IMR-90 (cell line): ENCODE data around the gene SLX4IP. TPM values are rescaled to one million over a fixed set of nuclear protein-coding genes. Genes with fewer than 3 reads are reported as not detected.

Experiments used
- ATAC-seq: fragments of 200-7000 bp; cut with Tn5 transposase; 2 replicates; pipeline ENCODE4 v1.9.1; 2020; ENCODE audit warnings: low read depth, mild to moderate bottlenecking, moderate library complexity
- BruUV-seq: library from RNA; stranded (reverse); fragments of 400-500 nt; replicated peaks from 2 replicates; lab custom pipeline; 2021; lab: Mats Ljungman, UMichigan
- CTCF ChIA-PET: fragments of 300-600 bp; formaldehyde crosslinking; extraction: SDS; loops from one replicate; lab custom pipeline; 2021; ENCODE audit warnings: antibody characterized with exemption; lab: Yijun Ruan, JAX
- POLR2A ChIA-PET: fragments of 300-600 bp; sonication (Branson Sonifier 250); formaldehyde crosslinking; loops from one replicate; lab custom pipeline; 2022; ENCODE audit warnings: antibody characterized with exemption; ENCODE audit not compliant: unreplicated experiment; lab: Charles Lee
- DNase-seq: peaks from one replicate; pipeline ENCODE4 v3.0.0; 2013
- H2AFZ ChIP-seq: replicated peaks from 2 replicates; pipeline ENCODE3; 2013; ENCODE audit warnings: low read length, mild to moderate bottlenecking; ENCODE audit not compliant: poor library complexity
- H2AK5ac ChIP-seq: 2 replicates; pipeline ENCODE4 v1.6.1; 2013; ENCODE audit warnings: low read depth, low read length, inconsistent platforms
- H2AK9ac ChIP-seq: replicated peaks from 2 replicates; pipeline ENCODE3; 2013; ENCODE audit warnings: mild to moderate bottlenecking, low read depth, low read length, moderate library complexity; ENCODE audit not compliant: poor library complexity
- H2BK120ac ChIP-seq: 2 replicates; pipeline ENCODE4 v1.6.1; 2013; ENCODE audit warnings: low read depth, low read length, inconsistent platforms
- H2BK15ac ChIP-seq: 3 replicates; pipeline ENCODE4 v1.6.1; 2013; ENCODE audit warnings: low read depth, low read length, inconsistent platforms
- H2BK20ac ChIP-seq: 2 replicates; pipeline ENCODE4 v1.6.1; 2013; ENCODE audit warnings: low read depth, mild to moderate bottlenecking, inconsistent platforms, low read length, moderate library complexity
- H2BK5ac ChIP-seq: 2 replicates; pipeline ENCODE4 v1.6.1; 2013; ENCODE audit warnings: mild to moderate bottlenecking, low read depth, low read length, inconsistent platforms; ENCODE audit not compliant: poor library complexity, severe bottlenecking
- H3K14ac ChIP-seq: replicated peaks from 2 replicates; pipeline ENCODE4 v1.6.1; 2013; ENCODE audit warnings: low read depth, low read length, inconsistent platforms
- H3K18ac ChIP-seq: 2 replicates; pipeline ENCODE4 v1.6.1; 2013; ENCODE audit warnings: low read depth, low read length, control low read depth
- H3K23ac ChIP-seq: 2 replicates; pipeline ENCODE4 v1.6.1; 2013; ENCODE audit warnings: low read depth, low read length, inconsistent platforms
- H3K27ac ChIP-seq: 2 replicates; pipeline ENCODE4 v1.5.1; 2013; ENCODE audit warnings: mild to moderate bottlenecking, control low read depth, low read length; ENCODE audit not compliant: insufficient read depth
- H3K27me3 ChIP-seq: 2 replicates; pipeline ENCODE4 v1.6.1; 2013; ENCODE audit warnings: low read length; ENCODE audit not compliant: control insufficient read depth, insufficient read depth
- H3K36me3 ChIP-seq: 2 replicates; pipeline ENCODE4 v1.6.1; 2013; ENCODE audit warnings: low read length, mixed read lengths; ENCODE audit not compliant: control insufficient read depth, insufficient read depth
- H3K4ac ChIP-seq: 2 replicates; pipeline ENCODE4 v1.6.1; 2013; ENCODE audit warnings: low read depth, low read length, inconsistent platforms
- H3K4me1 ChIP-seq: 2 replicates; pipeline ENCODE4 v1.6.1; 2013; ENCODE audit warnings: low read length, mixed read lengths; ENCODE audit not compliant: control insufficient read depth, insufficient read depth
- H3K4me2 ChIP-seq: 2 replicates; pipeline ENCODE4 v1.6.1; 2013; ENCODE audit warnings: low read depth, mild to moderate bottlenecking, control low read depth, low read length, moderate library complexity
- H3K4me3 ChIP-seq: 2 replicates; pipeline ENCODE4 v1.5.1; 2013; ENCODE audit warnings: low read depth, mild to moderate bottlenecking, control low read depth, low read length, moderate library complexity; ENCODE audit not compliant: insufficient read depth
- H3K56ac ChIP-seq: 2 replicates; pipeline ENCODE4 v1.6.1; 2013; ENCODE audit warnings: low read length, inconsistent platforms; ENCODE audit not compliant: insufficient read depth; ENCODE audit errors: extremely low read depth
- H3K79me1 ChIP-seq, 2 experiments: 2 replicates each; pipeline ENCODE4 v1.6.1; 2013; ENCODE audit warnings: low read length in 2 of 2, inconsistent platforms in 1 of 2, low read depth in 1 of 2
- H3K9ac ChIP-seq: 2 replicates; pipeline ENCODE4 v1.6.1; 2013; ENCODE audit warnings: low read depth, low read length, control low read depth
- H3K9me1 ChIP-seq: 2 replicates; pipeline ENCODE4 v1.6.1; 2013; ENCODE audit warnings: low read length, inconsistent platforms; ENCODE audit not compliant: insufficient read depth
- H3K9me3 ChIP-seq: 2 replicates; pipeline ENCODE4 v1.6.1; 2013; ENCODE audit warnings: low read length; ENCODE audit not compliant: control insufficient read depth, insufficient read depth
- H4K20me1 ChIP-seq: 2 replicates; pipeline ENCODE4 v1.6.1; 2013; ENCODE audit warnings: low read length, inconsistent platforms; ENCODE audit not compliant: insufficient read depth
- H4K5ac ChIP-seq: 2 replicates; pipeline ENCODE4 v1.6.1; 2013; ENCODE audit warnings: mild to moderate bottlenecking, low read depth, low read length, control low read depth
- H4K8ac ChIP-seq, 2 experiments: 2 replicates each; pipeline ENCODE4 v1.6.1; 2013; ENCODE audit warnings: low read depth in 2 of 2, low read length in 2 of 2, control low read depth in 1 of 2, inconsistent platforms in 1 of 2
- H4K91ac ChIP-seq: 2 replicates; pipeline ENCODE4 v1.6.1; 2013; ENCODE audit warnings: low read depth, low read length, inconsistent platforms; ENCODE audit not compliant: insufficient read depth
- BHLHE40 ChIP-seq: fragments of 150-350 bp; IDR thresholded peaks from 2 replicates; pipeline ENCODE4 v1.6.1; 2016; ENCODE audit warnings: mild to moderate bottlenecking, low read depth, low read length
- CEBPB ChIP-seq: IDR thresholded peaks from 2 replicates; pipeline ENCODE4 v1.6.1; 2012; ENCODE audit warnings: low read depth, low read length, improper control_type of control experiment
- CHD1 ChIP-seq: IDR thresholded peaks from 2 replicates; pipeline ENCODE4 v1.6.1; 2012; ENCODE audit warnings: low read depth, low read length, improper control_type of control experiment
- FOS ChIP-seq: fragments of 150-350 bp; IDR thresholded peaks from 2 replicates; pipeline ENCODE4 v1.6.1; 2016; ENCODE audit warnings: low read depth, low read length
- MAFK ChIP-seq: IDR thresholded peaks from 2 replicates; pipeline ENCODE4 v1.6.1; 2012; ENCODE audit warnings: low read depth, low read length, improper control_type of control experiment
- MAZ ChIP-seq: IDR thresholded peaks from 2 replicates; pipeline ENCODE4 v1.6.1; 2012; ENCODE audit warnings: low read depth, mild to moderate bottlenecking, low read length, improper control_type of control experiment, moderate library complexity, borderline replicate concordance
- RAD21 ChIP-seq: IDR thresholded peaks from 2 replicates; pipeline ENCODE4 v1.6.1; 2012; ENCODE audit warnings: low read length, improper control_type of control experiment
- RCOR1 ChIP-seq: IDR thresholded peaks from 2 replicates; pipeline ENCODE4 v1.6.1; 2012; ENCODE audit warnings: mild to moderate bottlenecking, low read length, improper control_type of control experiment; ENCODE audit not compliant: insufficient replicate concordance
- RFX5 ChIP-seq: IDR thresholded peaks from 2 replicates; pipeline ENCODE4 v1.8.0; 2012; ENCODE audit warnings: low read depth, mild to moderate bottlenecking, low read length, moderate library complexity
- SMC3 ChIP-seq: fragments of 150-350 bp; IDR thresholded peaks from 2 replicates; pipeline ENCODE4 v1.6.1; 2016; ENCODE audit warnings: low read depth, mild to moderate bottlenecking, antibody characterized with exemption, low read length, moderate library complexity
- WGBS, 2 experiments: methylation state at CpG; one replicate each; pipeline versions ENCODE4 v1.1.5 to v1.1.7; 2013; ENCODE audit warnings: missing lambda C conversion rate in 2 of 2; ENCODE audit not compliant: insufficient read length in 1 of 2; ENCODE audit errors: extremely low coverage in 2 of 2; 5-methylcytosine and 5-hydroxymethylcytosine counted together
- dilution Hi-C: fragments of 300-500 bp; cut with HindIII; formaldehyde crosslinking; loops from one replicate; pipeline ENCODE4 v1.14.3; 2018; ENCODE audit warnings: low sequenced_read_pairs; ENCODE audit not compliant: unreplicated experiment
- in situ Hi-C: fragments of 300-500 bp; cut with MboI; formaldehyde crosslinking; loops from 3 replicates; pipeline ENCODE4 v1.14.3; 2019; ENCODE audit warnings: low sequenced_read_pairs, inconsistent platforms, mixed read lengths
- intact Hi-C: fragments of 100-400 bp; cut with micrococcal nuclease; formaldehyde crosslinking; loops from 2 replicates; pipeline ENCODE4 v1.10.0; 2022
- polyA plus RNA-seq, 3 experiments: library from polyadenylated mRNA; depleted of rRNA; stranded (reverse); fragments of >200 nt; gene quantifications; 2 replicates each; pipeline ENCODE4 v1.2.3, GENCODE V29; 2012; ENCODE audit warnings: low replicate concordance in 1 of 3
- total RNA-seq: library from RNA; depleted of rRNA; stranded (reverse); fragments of >200 nt; gene quantifications from 2 replicates; pipeline ENCODE4 v1.2.3, GENCODE V29; 2012
- TF ChIP-seq, protein P1 (sequence below): conservative IDR thresholded peaks from 2 replicates; pipeline ENCODE4 v1.5.1; 2012; ENCODE audit warnings: mild to moderate bottlenecking, low read depth, low read length, improper control_type of control experiment
- TF ChIP-seq, protein P2 (sequence below): fragments of 150-350 bp; IDR thresholded peaks from 2 replicates; pipeline ENCODE4 v1.6.1; 2016; ENCODE audit warnings: low read depth, mild to moderate bottlenecking, low read length, moderate library complexity, borderline replicate concordance

SLX4IP gene
- total and polyA plus RNA-seq, 2 of the 4 experiments (the other 2 are of a cell fraction): 1.3 to 5.9 TPM

DNA sequence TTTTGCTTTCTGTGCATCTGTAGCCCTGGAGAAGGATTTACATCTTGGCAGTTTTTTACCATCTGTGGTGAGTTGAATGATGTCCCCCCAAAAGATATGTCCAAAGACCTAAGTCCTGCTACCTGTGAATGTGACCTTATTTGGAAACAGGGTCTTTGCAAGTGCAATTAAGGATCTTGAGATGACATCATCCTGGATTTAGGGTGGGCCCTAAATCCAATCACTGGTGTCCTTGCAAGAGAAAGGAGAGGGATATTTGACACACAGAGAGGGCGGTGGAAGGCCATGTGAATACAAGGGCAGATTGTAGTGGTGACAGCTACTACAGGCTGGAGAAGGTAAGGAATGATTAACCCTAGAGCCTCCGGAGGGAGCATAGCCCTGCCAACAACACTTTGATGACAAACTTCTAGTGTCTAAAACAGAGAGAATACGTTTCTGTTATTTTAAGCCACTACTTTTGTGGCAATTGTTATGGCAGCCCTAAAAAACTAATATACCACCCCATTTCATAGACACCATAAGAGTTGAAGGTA lies 36.2 kb upstream of the SLX4IP start:
- no peak for DNase-seq
- intact Hi-C loops (no loop called here), in situ Hi-C loops (no loop called here), dilution Hi-C loops (no loop called here)
- no peaks in the 10 kb centered on the region for H3K27me3 ChIP-seq
- H3K79me1 ChIP-seq: no peaks in the 10 kb centered on the region
- H2AFZ ChIP-seq: no peak overlapping the region
- no peaks in the 10 kb centered on the region for H3K4me1 ChIP-seq
- H4K20me1 ChIP-seq: no peaks in the 10 kb centered on the region
- H3K36me3 ChIP-seq: no peaks in the 10 kb centered on the region
- BruUV-seq: no TSS peak
- no peak overlapping the region for H3K56ac ChIP-seq
- WGBS, 2 experiments: 67% methylated on average over 1 of the region's 3 CpGs; no CpG with 5 or more reads in 1 of the 2 experiments
- ChIA-PET POLR2A (no interaction called here), CTCF (no interaction called here)
- no peak overlapping the region for H3K4ac ChIP-seq
- H2AK9ac ChIP-seq: no peak overlapping the region
- TF ChIP-seq CHD1: no peak
- TF ChIP-seq SMC3: no peak
- TF ChIP-seq, protein P1, sequence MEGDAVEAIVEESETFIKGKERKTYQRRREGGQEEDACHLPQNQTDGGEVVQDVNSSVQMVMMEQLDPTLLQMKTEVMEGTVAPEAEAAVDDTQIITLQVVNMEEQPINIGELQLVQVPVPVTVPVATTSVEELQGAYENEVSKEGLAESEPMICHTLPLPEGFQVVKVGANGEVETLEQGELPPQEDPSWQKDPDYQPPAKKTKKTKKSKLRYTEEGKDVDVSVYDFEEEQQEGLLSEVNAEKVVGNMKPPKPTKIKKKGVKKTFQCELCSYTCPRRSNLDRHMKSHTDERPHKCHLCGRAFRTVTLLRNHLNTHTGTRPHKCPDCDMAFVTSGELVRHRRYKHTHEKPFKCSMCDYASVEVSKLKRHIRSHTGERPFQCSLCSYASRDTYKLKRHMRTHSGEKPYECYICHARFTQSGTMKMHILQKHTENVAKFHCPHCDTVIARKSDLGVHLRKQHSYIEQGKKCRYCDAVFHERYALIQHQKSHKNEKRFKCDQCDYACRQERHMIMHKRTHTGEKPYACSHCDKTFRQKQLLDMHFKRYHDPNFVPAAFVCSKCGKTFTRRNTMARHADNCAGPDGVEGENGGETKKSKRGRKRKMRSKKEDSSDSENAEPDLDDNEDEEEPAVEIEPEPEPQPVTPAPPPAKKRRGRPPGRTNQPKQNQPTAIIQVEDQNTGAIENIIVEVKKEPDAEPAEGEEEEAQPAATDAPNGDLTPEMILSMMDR: no peak
- no peak for TF ChIP-seq MAZ
- TF ChIP-seq CEBPB: no peak
- no peak for TF ChIP-seq RCOR1
- TF ChIP-seq FOS: no peak
- no peak for TF ChIP-seq RFX5
- no peak for TF ChIP-seq BHLHE40
- TF ChIP-seq MAFK: no peak
- no peak for TF ChIP-seq RAD21
- TF ChIP-seq, protein P2, sequence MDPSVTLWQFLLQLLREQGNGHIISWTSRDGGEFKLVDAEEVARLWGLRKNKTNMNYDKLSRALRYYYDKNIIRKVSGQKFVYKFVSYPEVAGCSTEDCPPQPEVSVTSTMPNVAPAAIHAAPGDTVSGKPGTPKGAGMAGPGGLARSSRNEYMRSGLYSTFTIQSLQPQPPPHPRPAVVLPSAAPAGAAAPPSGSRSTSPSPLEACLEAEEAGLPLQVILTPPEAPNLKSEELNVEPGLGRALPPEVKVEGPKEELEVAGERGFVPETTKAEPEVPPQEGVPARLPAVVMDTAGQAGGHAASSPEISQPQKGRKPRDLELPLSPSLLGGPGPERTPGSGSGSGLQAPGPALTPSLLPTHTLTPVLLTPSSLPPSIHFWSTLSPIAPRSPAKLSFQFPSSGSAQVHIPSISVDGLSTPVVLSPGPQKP: no peak
- no peaks in the 10 kb centered on the region for H3K9me3 ChIP-seq
- H4K91ac ChIP-seq: no peak overlapping the region
- no peaks in the 10 kb centered on the region for H3K9me1 ChIP-seq
- H3K4me3 ChIP-seq: no peak overlapping the region
- no peak overlapping the region for H3K9ac ChIP-seq
- no peak overlapping the region for H3K27ac ChIP-seq
- no peak overlapping the region for H2BK20ac ChIP-seq
- ATAC-seq: no peak
- H2AK5ac ChIP-seq: no peak overlapping the region
- H3K14ac ChIP-seq: no peak overlapping the region
- no peak overlapping the region for H4K8ac ChIP-seq
- no peak overlapping the region for H3K18ac ChIP-seq
- H3K4me2 ChIP-seq: no peak overlapping the region
- H4K5ac ChIP-seq: no peak overlapping the region
- H2BK120ac ChIP-seq: no peak overlapping the region
- H3K23ac ChIP-seq: no peak overlapping the region
- H2BK15ac ChIP-seq: no peak overlapping the region
- no peak overlapping the region for H2BK5ac ChIP-seq
